OCI-LY7 (cell line): ENCODE measurements around the gene NTSR1. TPM values are rescaled to one million over a fixed set of nuclear protein-coding genes. Genes with fewer than 3 reads are reported as not detected.

Source experiments
- BruUV-seq: library from RNA; stranded (reverse); fragments of 400-500 nt; replicated peaks from 2 replicates; lab custom pipeline; 2021; lab: Mats Ljungman, UMichigan
- CTCF ChIA-PET: fragments of 300-600 bp; sonication (Branson Sonifier 250); formaldehyde crosslinking; loops from one replicate; lab custom pipeline; 2022; ENCODE audit warnings: antibody characterized with exemption; ENCODE audit not compliant: unreplicated experiment; lab: Charles Lee
- POLR2A ChIA-PET: fragments of 300-600 bp; sonication (Branson Sonifier 250); formaldehyde crosslinking; loops from one replicate; lab custom pipeline; 2022; ENCODE audit warnings: antibody characterized with exemption; lab: Charles Lee
- DNase-seq: peaks from one replicate; pipeline ENCODE4 v3.0.0-alpha.2; 2015; ENCODE audit warnings: low spot score
- H2AFZ ChIP-seq: fragments of 200-600 bp; sonication (generic), shearing (Covaris generic); 2 replicates; pipeline ENCODE4 v1.6.1; 2014; ENCODE audit warnings: mild to moderate bottlenecking, antibody characterized with exemption, low read length, moderate library complexity
- H3K27ac ChIP-seq: fragments of 200-600 bp; sonication (generic); 2 replicates; pipeline ENCODE4 v1.5.1; 2014; ENCODE audit warnings: mixed run types, low read depth, mild to moderate bottlenecking, moderate library complexity, low read length, inconsistent platforms; ENCODE audit not compliant: poor library complexity, severe bottlenecking
- H3K36me3 ChIP-seq: fragments of 200-600 bp; sonication (generic); 2 replicates; pipeline ENCODE4 v1.6.1; 2014; ENCODE audit warnings: mild to moderate bottlenecking, antibody characterized with exemption, low read length, moderate library complexity, mixed read lengths; ENCODE audit not compliant: insufficient read depth
- H3K4me1 ChIP-seq: fragments of 200-600 bp; sonication (generic); 2 replicates; pipeline ENCODE4 v1.5.1; 2014; ENCODE audit warnings: mild to moderate bottlenecking, low read length; ENCODE audit not compliant: insufficient read depth, poor library complexity, severe bottlenecking
- H3K4me2 ChIP-seq: fragments of 200-600 bp; sonication (generic); 2 replicates; pipeline ENCODE4 v1.6.1; 2014; ENCODE audit warnings: mild to moderate bottlenecking, low read length
- H3K4me3 ChIP-seq: fragments of 200-600 bp; sonication (generic); 2 replicates; pipeline ENCODE4 v1.5.1; 2014; ENCODE audit warnings: mild to moderate bottlenecking, low read depth, low read length; ENCODE audit not compliant: poor library complexity, severe bottlenecking
- H3K79me2 ChIP-seq: fragments of 200-600 bp; sonication (generic); 2 replicates; pipeline ENCODE4 v1.6.1; 2016; ENCODE audit warnings: low read depth, mild to moderate bottlenecking, low read length, moderate library complexity, mixed read lengths; ENCODE audit not compliant: insufficient read depth
- H3K9me2 ChIP-seq: fragments of 200-600 bp; sonication (generic); 2 replicates; pipeline ENCODE4 v1.6.1; 2016; ENCODE audit warnings: mild to moderate bottlenecking, low read length, mixed read lengths; ENCODE audit not compliant: insufficient read depth
- H3K9me3 ChIP-seq: fragments of 200-600 bp; sonication (generic); 2 replicates; pipeline ENCODE4 v1.6.1; 2014; ENCODE audit warnings: mild to moderate bottlenecking, mixed run types, low read length, mixed read lengths
- H4K20me1 ChIP-seq: fragments of 200-600 bp; sonication (generic); 2 replicates; pipeline ENCODE4 v1.6.1; 2014; ENCODE audit warnings: mild to moderate bottlenecking, antibody characterized with exemption, low read length, moderate library complexity, mixed read lengths; ENCODE audit not compliant: insufficient read depth
- CTCF ChIP-seq: fragments of 200-600 bp; sonication (generic); conservative IDR thresholded peaks from 2 replicates; pipeline ENCODE4 v1.5.1; 2014; ENCODE audit warnings: mild to moderate bottlenecking, antibody characterized with exemption, low read length, moderate library complexity, mixed read lengths
- EZH2phosphoT487 ChIP-seq: fragments of 200-600 bp; sonication (generic); IDR thresholded peaks from 2 replicates; pipeline ENCODE4 v1.6.1; 2018; ENCODE audit warnings: low read depth, borderline replicate concordance, mild to moderate bottlenecking, mixed run types, antibody characterized with exemption, low read length, moderate library complexity, mixed read lengths
- intact Hi-C: fragments of 100-400 bp; cut with micrococcal nuclease; formaldehyde crosslinking; loops from one replicate; pipeline ENCODE4 v1.10.0; 2022; ENCODE audit not compliant: unreplicated experiment
- total RNA-seq, 2 experiments: library from RNA; depleted of rRNA in 1 of 2; stranded (reverse); fragments of >200 nt in 1 of 2; shearing (Covaris generic) in 1 of 2; gene quantifications; 2 replicates each; pipeline ENCODE4 v1.2.3, GENCODE V29; 2014 to 2022

Gene NTSR1
- total RNA-seq, 2 experiments from 2014 or later, result not detected

- Histone ChIP-seq H3K9me2 (no peaks in the 10 kb centered on the region), H3K36me3 (no peaks in the 10 kb centered on the region), H3K4me3 (no peak overlapping the region), H3K4me2 (no peak overlapping the region), H3K9me3 (no peaks in the 10 kb centered on the region), H3K79me2 (no peaks in the 10 kb centered on the region), H3K4me1 (no peaks in the 10 kb centered on the region), H2AFZ (no peak overlapping the region), H4K20me1 (no peaks in the 10 kb centered on the region), H3K27ac (no peak overlapping the region)
- no peak for DNase-seq
- TF ChIP-seq CTCF (no peak), EZH2phosphoT487 (no peak)
- ChIA-PET POLR2A (no interaction called here), CTCF (no interaction called here)
- no TSS peak for BruUV-seq
- intact Hi-C loops, result no loop called here
These were observed 53.1 kb downstream of the NTSR1 start for GRCh38 chr20:62761759-62762131.

GRCh38 chr20:62762376-62762775 is 53.7 kb downstream of the NTSR1 start:
- DNase-seq, result no peak
- Histone ChIP-seq H3K79me2 (no peaks in the 10 kb centered on the region), H3K4me3 (no peak overlapping the region), H3K27ac (no peak overlapping the region), H3K36me3 (no peaks in the 10 kb centered on the region), H3K9me2 (no peaks in the 10 kb centered on the region), H2AFZ (no peak overlapping the region), H4K20me1 (no peaks in the 10 kb centered on the region), H3K9me3 (no peaks in the 10 kb centered on the region), H3K4me2 (no peak overlapping the region), H3K4me1 (no peaks in the 10 kb centered on the region)
- TF ChIP-seq CTCF (no peak), EZH2phosphoT487 (no peak)
- no TSS peak for BruUV-seq
- ChIA-PET POLR2A (no interaction called here), CTCF (no interaction called here)
- intact Hi-C loops, result no loop called here

GRCh38 chr20:62762801-62763368 is 54.2 kb downstream of the NTSR1 start:
- H3K9me3 ChIP-seq, result no peaks in the 10 kb centered on the region
- no peaks in the 10 kb centered on the region for H3K36me3 ChIP-seq
- no peak overlapping the region for H3K27ac ChIP-seq
- no peaks in the 10 kb centered on the region for H3K79me2 ChIP-seq
- no peaks in the 10 kb centered on the region for H3K9me2 ChIP-seq
- BruUV-seq, result no TSS peak
- H3K4me1 ChIP-seq, result no peaks in the 10 kb centered on the region
- ChIA-PET CTCF (no interaction called here), POLR2A (no interaction called here)
- no peak overlapping the region for H2AFZ ChIP-seq
- no peak for DNase-seq
- no peak overlapping the region for H3K4me2 ChIP-seq
- no peak for TF ChIP-seq CTCF
- TF ChIP-seq EZH2phosphoT487, result no peak
- H3K4me3 ChIP-seq, result no peak overlapping the region
- intact Hi-C loops, result no loop called here
- H4K20me1 ChIP-seq, result no peaks in the 10 kb centered on the region
